ENCODE data around the gene CNPY1.

CNPY1 gene

DNA sequence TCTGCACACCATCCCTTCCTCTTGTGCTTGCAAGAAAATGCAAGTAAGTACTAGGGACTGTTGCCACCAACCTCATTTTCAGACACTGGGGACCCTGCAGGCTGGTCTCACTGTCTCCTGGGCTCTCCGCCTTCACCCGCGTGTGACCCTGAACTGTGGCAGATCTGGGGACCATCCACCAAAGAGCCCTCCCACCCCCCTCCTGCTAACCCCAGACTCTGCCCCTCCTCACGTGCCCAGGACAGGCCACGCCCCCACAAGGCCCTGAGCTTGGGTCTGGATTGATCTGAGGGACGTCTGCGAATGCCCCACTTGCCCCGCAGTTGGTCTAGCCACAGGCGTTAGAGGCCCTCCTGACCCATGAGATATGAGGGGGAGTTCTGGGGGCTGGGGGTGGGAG is 8.1 kb downstream of the CNPY1 start:
- H3K27ac ChIP-seq: no peak overlapping the region
- TF ChIP-seq CTCF (conservative IDR thresholded peaks at IDR 0.05) (no peak), ZFX (IDR thresholded peaks at IDR 0.05) (no peak)

DNA sequence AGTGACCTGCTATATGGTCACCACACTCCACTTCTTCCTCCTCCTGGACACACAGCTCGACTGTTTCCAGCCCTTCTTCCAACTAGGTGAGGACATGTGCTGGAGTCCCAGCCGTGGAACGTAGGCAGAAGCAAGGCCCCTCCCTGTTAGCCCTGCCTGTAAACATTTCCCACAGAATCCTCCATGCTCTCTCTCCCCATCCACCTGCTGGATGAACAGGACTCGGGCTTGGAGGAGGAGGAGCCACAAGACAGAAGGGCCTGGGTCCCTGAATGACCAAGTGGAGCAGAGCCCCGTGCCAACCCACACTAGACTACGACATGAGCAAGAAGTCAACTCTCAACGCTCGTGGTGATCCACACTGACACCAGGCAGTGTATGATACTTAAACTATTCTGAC is 9.9 kb downstream of the CNPY1 start:
- no peak for TF ChIP-seq CTCF (conservative IDR thresholded peaks at IDR 0.05)
- TF ChIP-seq ZFX (IDR thresholded peaks at IDR 0.05): no peak
- H3K27ac ChIP-seq: no peak overlapping the region

- H3K27ac ChIP-seq: no peak overlapping the region
- TF ChIP-seq CTCF (conservative IDR thresholded peaks at IDR 0.05): no peak
- TF ChIP-seq ZFX (IDR thresholded peaks at IDR 0.05): no peak
Observed at GRCh38 chr7:155534691-155535090, 11.7 kb downstream of the CNPY1 start.

GRCh38 chr7:155533827-155534690 is 12.3 kb downstream of the CNPY1 start:
- H3K27ac ChIP-seq: no peak overlapping the region
- TF ChIP-seq CTCF (conservative IDR thresholded peaks at IDR 0.05) (no peak; the same call in 1 of the 2 replicates), ZFX (IDR thresholded peaks at IDR 0.05) (no peak)

- no peak overlapping the region for H3K27ac ChIP-seq
- TF ChIP-seq CTCF (conservative IDR thresholded peaks at IDR 0.05) (no peak), ZFX (IDR thresholded peaks at IDR 0.05) (no peak)
Observed at GRCh38 chr7:155533120-155533826, 13.1 kb downstream of the CNPY1 start.

- TF ChIP-seq CTCF (conservative IDR thresholded peaks at IDR 0.05) (no peak), ZFX (IDR thresholded peaks at IDR 0.05) (no peak)
- H3K27ac ChIP-seq: no peak overlapping the region
Observed at GRCh38 chr7:155532792-155533119, 13.6 kb downstream of the CNPY1 start.

DNA sequence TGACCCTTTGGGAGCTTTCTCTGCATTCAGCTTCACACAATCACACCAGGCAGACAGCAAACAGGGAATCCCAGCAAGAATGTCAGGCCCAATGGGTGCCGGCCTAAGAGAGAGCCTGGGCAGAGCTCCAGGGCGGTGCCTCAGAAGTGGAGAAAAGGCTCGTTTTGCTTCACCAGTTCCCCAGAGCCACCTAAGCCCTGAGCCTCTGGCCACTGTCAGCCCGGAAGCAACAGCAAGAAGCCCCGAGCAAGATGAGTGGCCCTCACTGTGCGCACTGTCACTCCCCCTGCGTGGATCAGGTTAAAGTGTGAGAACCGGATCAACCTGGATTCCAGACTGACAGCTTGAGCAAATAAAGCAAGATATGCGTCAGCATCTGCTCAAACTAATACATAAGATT is 14.7 kb downstream of the CNPY1 start:
- TF ChIP-seq ZFX (IDR thresholded peaks at IDR 0.05) (no peak), CTCF (conservative IDR thresholded peaks at IDR 0.05) (no peak)
- no peak overlapping the region for H3K27ac ChIP-seq

Data from C4-2B (cell line).